H9 (cell line): ENCODE data around the gene RAB40B. TPM values are rescaled to one million over a fixed set of nuclear protein-coding genes. Genes with fewer than 3 reads are reported as not detected.

ENCODE experiments used
- DNase-seq: peaks from one replicate; pipeline ENCODE4 v3.0.0-alpha.2; 2017
- H2AFZ ChIP-seq: one replicate; pipeline ENCODE4 v1.6.1; 2013; ENCODE audit warnings: mild to moderate bottlenecking, low read length, control low read depth, moderate library complexity
- H2AK5ac ChIP-seq: 2 replicates; pipeline ENCODE4 v1.6.1; 2013; ENCODE audit warnings: low read length, control low read depth, mixed read lengths; ENCODE audit not compliant: insufficient read length
- H2BK120ac ChIP-seq: one replicate; pipeline ENCODE4 v1.6.1; 2013; ENCODE audit warnings: low read depth, mild to moderate bottlenecking, low read length, control low read depth, inconsistent platforms; ENCODE audit not compliant: poor library complexity, severe bottlenecking
- H2BK12ac ChIP-seq: 2 replicates; pipeline ENCODE4 v1.6.1; 2013; ENCODE audit warnings: low read length, control low read depth, mixed read lengths, low read depth; ENCODE audit not compliant: insufficient read length
- H2BK15ac ChIP-seq: 2 replicates; pipeline ENCODE4 v1.6.1; 2013; ENCODE audit warnings: low read depth, low read length, control low read depth
- H2BK20ac ChIP-seq: one replicate; pipeline ENCODE4 v1.6.1; 2013; ENCODE audit warnings: low read depth, mild to moderate bottlenecking, low read length, control low read depth, inconsistent platforms; ENCODE audit not compliant: poor library complexity, severe bottlenecking
- H2BK5ac ChIP-seq: 2 replicates; pipeline ENCODE4 v1.6.1; 2013; ENCODE audit warnings: low read length, control low read depth, mixed read lengths; ENCODE audit not compliant: insufficient read length
- H3K14ac ChIP-seq: 2 replicates; pipeline ENCODE4 v1.6.1; 2013; ENCODE audit warnings: low read length, control low read depth; ENCODE audit not compliant: insufficient read depth
- H3K18ac ChIP-seq: 2 replicates; pipeline ENCODE4 v1.6.1; 2013; ENCODE audit warnings: low read depth, mild to moderate bottlenecking, mixed read lengths, low read length, control low read depth; ENCODE audit not compliant: insufficient read length
- H3K23ac ChIP-seq: 2 replicates; pipeline ENCODE4 v1.6.1; 2013; ENCODE audit warnings: low read length, control low read depth, mixed read lengths, low read depth; ENCODE audit not compliant: insufficient read length
- H3K23me2 ChIP-seq: 2 replicates; pipeline ENCODE4 v1.6.1; 2013; ENCODE audit warnings: low read depth, mild to moderate bottlenecking, mixed read lengths, low read length, control low read depth; ENCODE audit not compliant: insufficient read length, poor library complexity, severe bottlenecking
- H3K27ac ChIP-seq: 2 replicates; pipeline ENCODE4 v1.5.1; 2013; ENCODE audit warnings: low read length, control low read depth, mixed read lengths, low read depth; ENCODE audit not compliant: insufficient read length
- H3K27me3 ChIP-seq: 2 replicates; pipeline ENCODE4 v1.6.1; 2013; ENCODE audit warnings: low read length, control low read depth, inconsistent platforms; ENCODE audit not compliant: insufficient read depth
- H3K4ac ChIP-seq: 2 replicates; pipeline ENCODE4 v1.6.1; 2013; ENCODE audit warnings: low read depth, mild to moderate bottlenecking, control low read depth, inconsistent platforms, low read length, moderate library complexity
- H3K4me1 ChIP-seq: 2 replicates; pipeline ENCODE4 v1.6.1; 2013; ENCODE audit warnings: low read length, control low read depth, inconsistent platforms; ENCODE audit not compliant: insufficient read depth
- H3K4me2 ChIP-seq: 2 replicates; pipeline ENCODE4 v1.6.1; 2013; ENCODE audit warnings: low read length, control low read depth, mixed read lengths; ENCODE audit not compliant: insufficient read length, insufficient read depth
- H3K56ac ChIP-seq: 2 replicates; pipeline ENCODE4 v1.6.1; 2013; ENCODE audit warnings: low read depth, mild to moderate bottlenecking, mixed read lengths, low read length, control low read depth; ENCODE audit not compliant: insufficient read length
- H3K79me1 ChIP-seq: 2 replicates; pipeline ENCODE4 v1.6.1; 2013; ENCODE audit warnings: low read depth, mild to moderate bottlenecking, moderate library complexity, low read length, control low read depth, inconsistent platforms; ENCODE audit not compliant: insufficient read depth, poor library complexity, severe bottlenecking
- H3K79me2 ChIP-seq: 2 replicates; pipeline ENCODE4 v1.6.1; 2013; ENCODE audit warnings: low read length, control low read depth, inconsistent platforms; ENCODE audit not compliant: insufficient read depth
- H3K9ac ChIP-seq: 2 replicates; pipeline ENCODE4 v1.6.1; 2013; ENCODE audit warnings: low read length, control low read depth, mixed read lengths; ENCODE audit not compliant: insufficient read length; ENCODE audit errors: extremely low read depth
- H3K9me3 ChIP-seq: one replicate; pipeline ENCODE4 v1.6.1; 2013; ENCODE audit warnings: low read depth, low read length, inconsistent platforms; ENCODE audit not compliant: control insufficient read depth
- H3T11ph ChIP-seq: one replicate; pipeline ENCODE4 v1.6.1; 2013; ENCODE audit warnings: mild to moderate bottlenecking, low read length, control low read depth, inconsistent platforms
- H4K20me1 ChIP-seq: one replicate; pipeline ENCODE4 v1.6.1; 2013; ENCODE audit not compliant: control insufficient read depth, insufficient read length, insufficient read depth
- H4K5ac ChIP-seq: 2 replicates; pipeline ENCODE4 v1.6.1; 2013; ENCODE audit warnings: low read depth, mild to moderate bottlenecking, mixed read lengths, low read length, control low read depth; ENCODE audit not compliant: insufficient read length
- H4K8ac ChIP-seq: replicated peaks from 2 replicates; pipeline ENCODE4 v1.6.1; 2013; ENCODE audit warnings: low read length, control low read depth, mixed read lengths, low read depth; ENCODE audit not compliant: insufficient read length
- H4K91ac ChIP-seq: 2 replicates; pipeline ENCODE4 v1.6.1; 2013; ENCODE audit warnings: low read depth, mild to moderate bottlenecking, moderate library complexity, mixed read lengths, low read length, control low read depth; ENCODE audit not compliant: insufficient read length
- H3K27ac Mint-ChIP-seq, 3 experiments: 2 replicates in 2 of 3; 3 replicates in 1 of 3; pipeline ENCODE4 v1.8.0; 2020 to 2021; ENCODE audit warnings: mixed read lengths in 3 of 3, mild to moderate bottlenecking in 1 of 3, moderate library complexity in 1 of 3
- H3K27me3 Mint-ChIP-seq: 2 replicates; pipeline ENCODE4 v1.8.0; 2021; ENCODE audit warnings: low read depth, mild to moderate bottlenecking, moderate library complexity, mixed read lengths
- H3K36me3 Mint-ChIP-seq, 3 experiments: 2 replicates in 2 of 3; 3 replicates in 1 of 3; pipeline ENCODE4 v1.8.0; 2020 to 2021; ENCODE audit warnings: low read depth in 3 of 3, mixed read lengths in 3 of 3; ENCODE audit not compliant: insufficient read depth in 1 of 3
- H3K4me1 Mint-ChIP-seq, 2 experiments: 2 replicates each; pipeline ENCODE4 v1.8.0; 2020; ENCODE audit warnings: mixed read lengths in 2 of 2
- H3K4me3 Mint-ChIP-seq, 2 experiments: 2 replicates in 1 of 2; 3 replicates in 1 of 2; pipeline ENCODE4 v1.8.0; 2020 to 2021; ENCODE audit warnings: mild to moderate bottlenecking in 2 of 2, mixed read lengths in 2 of 2, moderate library complexity in 1 of 2
- H3K9me3 Mint-ChIP-seq, 2 experiments: 2 replicates in 1 of 2; 3 replicates in 1 of 2; pipeline ENCODE4 v1.8.0; 2020; ENCODE audit warnings: mild to moderate bottlenecking in 2 of 2, mixed read lengths in 2 of 2, moderate library complexity in 1 of 2
- WGBS: extraction: QIAGEN DNeasy Blood & Tissue Kit; methylation state at CpG from one replicate; pipeline ENCODE4 v1.1.7; 2013; ENCODE audit warnings: missing lambda C conversion rate, low lambda C conversion rate, mixed read lengths; ENCODE audit not compliant: insufficient read length; ENCODE audit errors: extremely low coverage; 5-methylcytosine and 5-hydroxymethylcytosine counted together
- total RNA-seq: library from RNA; stranded (reverse); gene quantifications from 2 replicates; pipeline ENCODE4 v1.2.1, GENCODE V29; 2021
- TF ChIP-seq, protein P1 (sequence below): fragments of 200-600 bp; sonication (generic); conservative IDR thresholded peaks from 3 replicates; pipeline ENCODE4 v1.8.0; 2021; ENCODE audit warnings: antibody characterized with exemption, mild to moderate bottlenecking

RAB40B gene
- total RNA-seq, 1 experiment from 2014 or later: 3.5 TPM

GRCh38 chr17:82638183-82638773 lies 60.2 kb downstream of the RAB40B start:
- no peaks in the 10 kb centered on the region for H4K20me1 ChIP-seq
- no peak overlapping the region for H2AK5ac ChIP-seq
- no peak overlapping the region for H2BK12ac ChIP-seq
- H2AFZ ChIP-seq: no peak overlapping the region
- no peak overlapping the region for H3K4me2 ChIP-seq
- Mint-ChIP-seq H3K27ac (no peak overlapping the region), H3K4me3 (no peak overlapping the region), H3K9me3 (no peaks in the 10 kb centered on the region), H3K4me1 (peaks cover 3 to 9% of the 10 kb centered on the region in 2 experiments; a peak in 3 of 4 replicates), H3K27me3 (no peaks in the 10 kb centered on the region), H3K36me3 (peaks cover 27 to 68% (median 63%) of the 10 kb centered on the region in 3 experiments; a peak in 6 of 7 replicates)
- peaks cover 15% of the 10 kb centered on the region for H3K79me2 ChIP-seq
- no peak overlapping the region for H3T11ph ChIP-seq
- no peak overlapping the region for H3K27ac ChIP-seq
- H4K91ac ChIP-seq: no peak overlapping the region
- WGBS: no CpG with 5 or more reads among the region's 5 CpGs
- no peak overlapping the region for H3K4ac ChIP-seq
- no peak overlapping the region for H3K9ac ChIP-seq
- H3K23me2 ChIP-seq: no peaks in the 10 kb centered on the region
- no peak for DNase-seq
- H3K14ac ChIP-seq: no peak overlapping the region
- no peaks in the 10 kb centered on the region for H3K4me1 ChIP-seq
- no peak overlapping the region for H3K18ac ChIP-seq
- H2BK20ac ChIP-seq: no peak overlapping the region
- TF ChIP-seq, protein P1, sequence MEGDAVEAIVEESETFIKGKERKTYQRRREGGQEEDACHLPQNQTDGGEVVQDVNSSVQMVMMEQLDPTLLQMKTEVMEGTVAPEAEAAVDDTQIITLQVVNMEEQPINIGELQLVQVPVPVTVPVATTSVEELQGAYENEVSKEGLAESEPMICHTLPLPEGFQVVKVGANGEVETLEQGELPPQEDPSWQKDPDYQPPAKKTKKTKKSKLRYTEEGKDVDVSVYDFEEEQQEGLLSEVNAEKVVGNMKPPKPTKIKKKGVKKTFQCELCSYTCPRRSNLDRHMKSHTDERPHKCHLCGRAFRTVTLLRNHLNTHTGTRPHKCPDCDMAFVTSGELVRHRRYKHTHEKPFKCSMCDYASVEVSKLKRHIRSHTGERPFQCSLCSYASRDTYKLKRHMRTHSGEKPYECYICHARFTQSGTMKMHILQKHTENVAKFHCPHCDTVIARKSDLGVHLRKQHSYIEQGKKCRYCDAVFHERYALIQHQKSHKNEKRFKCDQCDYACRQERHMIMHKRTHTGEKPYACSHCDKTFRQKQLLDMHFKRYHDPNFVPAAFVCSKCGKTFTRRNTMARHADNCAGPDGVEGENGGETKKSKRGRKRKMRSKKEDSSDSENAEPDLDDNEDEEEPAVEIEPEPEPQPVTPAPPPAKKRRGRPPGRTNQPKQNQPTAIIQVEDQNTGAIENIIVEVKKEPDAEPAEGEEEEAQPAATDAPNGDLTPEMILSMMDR: no peak
- no peaks in the 10 kb centered on the region for H3K27me3 ChIP-seq
- no peak overlapping the region for H4K8ac ChIP-seq
- no peak overlapping the region for H3K23ac ChIP-seq
- no peak overlapping the region for H2BK120ac ChIP-seq
- no peak overlapping the region for H3K56ac ChIP-seq
- no peak overlapping the region for H2BK15ac ChIP-seq
- H2BK5ac ChIP-seq: no peak overlapping the region
- peaks cover 14% of the 10 kb centered on the region for H3K79me1 ChIP-seq
- H4K5ac ChIP-seq: no peak overlapping the region
- H3K9me3 ChIP-seq: no peaks in the 10 kb centered on the region
